Testis (tissue), 3 donors: ENCODE measurements around the gene LRRN1. TPM values are rescaled to one million over a fixed set of nuclear protein-coding genes. Genes with fewer than 3 reads are reported as not detected.
A peak's percentile ranks its signal among the peaks of the same experiment; 100 is the strongest.

ENCODE experiments used
- DNase-seq: peaks from one replicate; pipeline ENCODE4 v3.0.0-alpha.2; 2019
- H3K27ac ChIP-seq, 2 donors: fragments of 200-600 bp; sonication (generic); one replicate each; pipeline ENCODE4 v1.5.1; 2019
- H3K27me3 ChIP-seq: fragments of 200-600 bp; sonication (generic); one replicate; pipeline ENCODE4 v1.5.1; 2019
- H3K36me3 ChIP-seq: fragments of 200-600 bp; sonication (generic); one replicate; pipeline ENCODE4 v1.5.1; 2017; ENCODE audit warnings: low read depth; ENCODE audit errors: missing control alignments
- H3K4me1 ChIP-seq: fragments of 200-600 bp; sonication (generic); one replicate; pipeline ENCODE4 v1.5.1; 2019
- H3K4me3 ChIP-seq, 2 donors: fragments of 200-600 bp; sonication (generic); one replicate each; pipeline ENCODE4 v1.5.1; 2017 to 2019
- H3K9me3 ChIP-seq: fragments of 200-600 bp; sonication (generic); one replicate; pipeline ENCODE4 v1.5.1; 2017
- POLR2A ChIP-seq: fragments of 450-650 bp; IDR thresholded peaks from one replicate; pipeline ENCODE4 v1.6.1; 2017; ENCODE audit warnings: antibody characterized with exemption, mild to moderate bottlenecking, moderate library complexity
- WGBS, 2 donors: methylation state at CpG; one replicate each; pipeline ENCODE4 v1.1.5; 2018; 5-methylcytosine and 5-hydroxymethylcytosine counted together
- intact Hi-C: fragments of 100-400 bp; cut with DNase I; formaldehyde crosslinking; loops from one replicate; pipeline ENCODE4 v1.15.1; 2023; ENCODE audit warnings: low total_unique reads
- polyA plus RNA-seq: library from polyadenylated mRNA; stranded (reverse); fragments of 350-450 nt; fragmentation: Illumina TruSeq; extraction: RNeasy Lipid Tissue Mini Kit (QIAGEN cat#74804); gene quantifications from one replicate; pipeline ENCODE4 v1.2.3, GENCODE V29; 2014; ENCODE audit warnings: low read depth, low replicate concordance; ENCODE audit not compliant: insufficient read depth
- total RNA-seq, 2 donors: library from RNA; depleted of rRNA; stranded (reverse); fragments of >200 nt; gene quantifications; one replicate each; pipeline ENCODE4 v1.2.3, GENCODE V29; 2016
- TF ChIP-seq, protein P1 (sequence below), 3 experiments: fragments of 450-650 bp in 2 of 3; fragments of 200-600 bp in 1 of 3; sonication (generic) in 1 of 3; IDR thresholded peaks; one replicate each; pipeline ENCODE4 v1.5.1; 2016 to 2019; ENCODE audit warnings: antibody characterized with exemption in 3 of 3, mild to moderate bottlenecking in 2 of 3, moderate library complexity in 1 of 3

Gene LRRN1
- total and polyA plus RNA-seq, 3 donors from 2014 or later, result 24.5 to 58.9 (median 51.3) TPM

DNA sequence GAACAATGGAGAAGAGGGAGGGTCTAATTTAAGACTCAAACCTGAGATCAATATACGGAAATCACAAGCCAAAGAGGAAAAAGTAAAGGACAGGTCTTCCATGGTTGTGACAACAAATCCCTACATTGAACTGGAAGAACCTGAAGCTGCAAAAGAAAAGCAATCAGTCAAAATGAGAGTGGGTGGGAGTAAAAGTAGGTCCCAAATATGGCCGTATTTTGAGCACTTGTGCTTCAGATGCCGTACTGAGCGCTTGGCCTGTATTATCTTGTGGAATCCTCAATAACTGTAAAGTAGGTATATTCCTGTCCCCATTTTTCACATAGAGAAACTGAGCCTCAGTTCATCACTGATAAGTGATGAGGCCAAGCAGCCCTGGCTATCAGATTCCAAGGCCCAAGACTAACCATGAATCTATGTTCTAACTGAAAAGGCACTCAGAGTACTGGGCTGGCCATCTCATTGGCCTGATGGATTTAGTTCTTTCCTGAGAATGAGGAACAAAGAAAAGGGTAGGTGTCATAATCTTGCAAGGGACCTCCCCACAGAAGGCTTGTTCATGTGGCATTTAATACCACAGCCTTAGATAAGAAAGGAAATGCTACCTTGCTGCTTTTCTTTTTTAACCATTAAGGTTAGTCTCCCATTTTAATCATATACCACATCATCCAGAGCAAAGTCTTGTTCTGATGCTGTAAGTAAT is 52.5 kb downstream of the LRRN1 start:
- Histone ChIP-seq H3K4me3 (no peak overlapping the region), H3K27ac (no peak overlapping the region), H3K36me3 (no peaks in the 10 kb centered on the region), H3K9me3 (no peaks in the 10 kb centered on the region), H3K27me3 (no peaks in the 10 kb centered on the region), H3K4me1 (peaks cover 3% of the 10 kb centered on the region)
- 94 to 100% methylated on average over 4 of the region's 4 CpGs for WGBS, 2 donors
- TF ChIP-seq, protein P1, sequence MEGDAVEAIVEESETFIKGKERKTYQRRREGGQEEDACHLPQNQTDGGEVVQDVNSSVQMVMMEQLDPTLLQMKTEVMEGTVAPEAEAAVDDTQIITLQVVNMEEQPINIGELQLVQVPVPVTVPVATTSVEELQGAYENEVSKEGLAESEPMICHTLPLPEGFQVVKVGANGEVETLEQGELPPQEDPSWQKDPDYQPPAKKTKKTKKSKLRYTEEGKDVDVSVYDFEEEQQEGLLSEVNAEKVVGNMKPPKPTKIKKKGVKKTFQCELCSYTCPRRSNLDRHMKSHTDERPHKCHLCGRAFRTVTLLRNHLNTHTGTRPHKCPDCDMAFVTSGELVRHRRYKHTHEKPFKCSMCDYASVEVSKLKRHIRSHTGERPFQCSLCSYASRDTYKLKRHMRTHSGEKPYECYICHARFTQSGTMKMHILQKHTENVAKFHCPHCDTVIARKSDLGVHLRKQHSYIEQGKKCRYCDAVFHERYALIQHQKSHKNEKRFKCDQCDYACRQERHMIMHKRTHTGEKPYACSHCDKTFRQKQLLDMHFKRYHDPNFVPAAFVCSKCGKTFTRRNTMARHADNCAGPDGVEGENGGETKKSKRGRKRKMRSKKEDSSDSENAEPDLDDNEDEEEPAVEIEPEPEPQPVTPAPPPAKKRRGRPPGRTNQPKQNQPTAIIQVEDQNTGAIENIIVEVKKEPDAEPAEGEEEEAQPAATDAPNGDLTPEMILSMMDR (IDR thresholded peaks at IDR 0.05), result no peak
- TF ChIP-seq POLR2A, result no peak
- no peak for DNase-seq
- intact Hi-C loops, result no loop called here

DNA sequence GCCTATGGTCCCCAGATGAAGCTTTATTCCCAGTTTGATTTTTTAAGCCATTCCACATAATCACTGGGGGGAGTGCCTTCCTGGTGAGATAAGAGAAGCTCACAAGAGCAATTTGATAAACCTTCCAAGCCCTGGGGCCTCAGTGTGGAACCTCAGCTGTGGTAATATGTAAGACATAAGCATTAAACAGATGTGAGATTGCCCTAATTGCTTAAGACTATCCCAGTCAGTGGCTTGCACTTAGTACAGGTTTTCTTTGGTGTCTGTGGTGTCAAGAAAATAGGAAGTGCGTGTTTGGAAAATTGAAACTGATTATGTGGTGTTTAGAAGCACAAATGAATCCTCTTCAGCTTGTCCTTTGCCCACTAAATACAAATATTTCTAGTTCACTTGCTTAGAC is 54.3 kb downstream of the LRRN1 start:
- WGBS, 2 donors, result 78 to 82% methylated on average over 1 of the region's 1 CpG
- no peaks in the 10 kb centered on the region for H3K9me3 ChIP-seq
- H3K4me3 ChIP-seq, result no peak overlapping the region
- TF ChIP-seq POLR2A, result no peak
- TF ChIP-seq, protein P1 (IDR thresholded peaks at IDR 0.05), result no peak
- DNase-seq, result no peak
- no peaks in the 10 kb centered on the region for H3K4me1 ChIP-seq
- H3K36me3 ChIP-seq, result no peaks in the 10 kb centered on the region
- H3K27me3 ChIP-seq, result no peaks in the 10 kb centered on the region
- no peak overlapping the region for H3K27ac ChIP-seq
- intact Hi-C loops, result no loop called here

DNA sequence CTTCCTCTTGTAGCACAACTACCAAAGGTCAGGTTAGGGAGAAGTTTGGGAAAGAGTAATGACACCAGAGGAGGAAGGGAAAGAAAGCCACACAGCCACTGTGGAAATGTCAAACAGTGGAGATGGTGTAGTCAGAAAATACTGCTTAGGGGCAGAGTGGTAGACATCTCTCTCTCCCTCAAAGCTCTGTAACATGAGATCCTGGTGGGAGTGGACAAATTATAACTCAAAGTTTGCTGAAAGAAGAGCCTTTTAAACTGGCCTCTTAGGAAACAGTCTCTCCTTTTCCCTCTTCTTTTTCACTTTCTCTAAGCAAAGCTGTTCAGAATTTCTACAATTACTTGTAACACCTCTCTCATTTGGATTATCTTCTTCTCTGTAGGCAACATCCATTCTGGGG is 55.8 kb downstream of the LRRN1 start:
- Histone ChIP-seq H3K9me3 (no peaks in the 10 kb centered on the region), H3K27me3 (no peaks in the 10 kb centered on the region), H3K27ac (no peak overlapping the region), H3K36me3 (no peaks in the 10 kb centered on the region), H3K4me3 (no peak overlapping the region), H3K4me1 (no peaks in the 10 kb centered on the region)
- no peak for TF ChIP-seq POLR2A
- TF ChIP-seq, protein P1 (IDR thresholded peaks at IDR 0.05), result no peak
- intact Hi-C loops, result no loop called here
- DNase-seq, result no peak

DNA sequence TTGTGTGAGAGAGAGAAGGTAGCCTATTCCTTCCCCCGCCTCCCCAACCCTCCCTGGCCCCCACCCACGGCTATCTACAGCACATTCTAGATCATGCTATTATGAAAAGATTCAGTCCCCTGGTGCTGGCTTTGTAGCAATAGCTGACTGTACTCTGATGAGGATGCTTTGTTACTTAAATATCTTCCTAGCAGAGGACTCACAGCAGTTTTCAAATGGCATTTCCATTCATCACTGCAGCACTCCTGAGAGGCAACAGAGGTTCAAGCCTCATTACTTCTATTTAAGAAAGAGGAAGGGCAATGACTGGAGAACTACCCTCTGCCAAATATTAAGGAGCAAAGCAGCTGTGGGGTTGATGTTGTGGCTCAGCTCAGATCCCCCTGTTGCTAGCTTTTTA is 61.0 kb downstream of the LRRN1 start:
- no peaks in the 10 kb centered on the region for H3K9me3 ChIP-seq
- peak overlapping the region in 1 of 2 donors; percentile 10 for H3K27ac ChIP-seq
- intact Hi-C loops, result no loop called here
- TF ChIP-seq, protein P1 (IDR thresholded peaks at IDR 0.05), result no peak
- TF ChIP-seq POLR2A, result no peak
- H3K36me3 ChIP-seq, result no peaks in the 10 kb centered on the region
- H3K4me3 ChIP-seq, result no peak overlapping the region
- no peaks in the 10 kb centered on the region for H3K4me1 ChIP-seq
- H3K27me3 ChIP-seq, result no peaks in the 10 kb centered on the region
- DNase-seq, result peak; percentile 68
- 47 to 73% methylated on average over 2 of the region's 2 CpGs for WGBS, 2 donors

DNA sequence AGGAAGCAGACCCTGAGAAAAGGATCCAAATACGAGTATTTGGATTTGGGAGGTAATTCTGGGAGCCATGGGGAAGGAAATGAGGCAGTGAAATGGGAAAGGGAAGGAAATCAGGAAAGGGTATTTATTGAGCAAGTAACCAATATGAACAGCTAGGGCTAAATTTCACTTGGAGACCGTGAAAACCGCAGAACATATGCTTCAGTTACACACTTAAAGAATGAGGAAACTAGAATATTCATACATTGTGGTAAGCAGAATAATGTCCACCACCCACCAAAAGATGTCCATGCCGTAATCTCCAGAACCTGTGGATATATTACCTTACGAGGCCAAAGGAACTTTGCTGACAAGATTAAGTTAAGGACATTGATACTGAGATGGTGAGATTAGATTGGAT is 63.3 kb downstream of the LRRN1 start:
- Histone ChIP-seq H3K27ac (no peak overlapping the region), H3K4me1 (no peaks in the 10 kb centered on the region), H3K36me3 (no peaks in the 10 kb centered on the region), H3K9me3 (no peaks in the 10 kb centered on the region), H3K27me3 (no peaks in the 10 kb centered on the region), H3K4me3 (no peak overlapping the region)
- TF ChIP-seq POLR2A, result no peak
- TF ChIP-seq, protein P1 (IDR thresholded peaks at IDR 0.05), result no peak
- WGBS, 2 donors, result 93 to 99% methylated on average over 5 of the region's 5 CpGs
- intact Hi-C loops, result no loop called here
- no peak for DNase-seq
